Stomach (tissue), 9 donors: Measurements from ENCODE around the gene MAEA. TPM values are rescaled to one million over a fixed set of nuclear protein-coding genes. Genes with fewer than 3 reads are reported as not detected.
"Not testable (repeated sequence)": the region's sequence is repeated elsewhere in the genome, so short reads cannot be mapped to it uniquely, and the experiment has no call there.

Experiments
- DNase-seq, 2 donors: peaks; one replicate each; pipeline versions ENCODE4 v3.0.0 to v3.0.0-alpha.2; 2013 to 2019
- H3K27ac ChIP-seq, 5 donors: fragments of 200-600 bp in 4 of 5; sonication (generic) in 4 of 5; one replicate each; pipeline ENCODE4 v1.5.1; 2013 to 2019; ENCODE audit warnings: mild to moderate bottlenecking in 1 of 5, moderate library complexity in 1 of 5
- H3K27me3 ChIP-seq, 3 donors: fragments of 200-600 bp; sonication (generic); one replicate each; pipeline ENCODE4 v1.5.1; 2017 to 2019; ENCODE audit warnings: mixed run types in 1 of 3
- H3K36me3 ChIP-seq, 4 donors: fragments of 200-600 bp; sonication (generic); 1 replicate in 3 of 4; 2 replicates in 1 of 4; pipeline ENCODE4 v1.5.1; 2016 to 2019
- H3K4me1 ChIP-seq, 4 donors: fragments of 200-600 bp; sonication (generic); one replicate each; pipeline ENCODE4 v1.5.1; 2016 to 2019
- H3K4me3 ChIP-seq, 4 donors: fragments of 200-600 bp; sonication (generic) in 3 of 4; one replicate each; pipeline ENCODE4 v1.5.1; 2016 to 2019; ENCODE audit warnings: mild to moderate bottlenecking in 1 of 4
- H3K9me3 ChIP-seq, 4 donors: fragments of 200-600 bp; sonication (generic); one replicate each; pipeline ENCODE4 v1.5.1; 2016 to 2019
- EP300 ChIP-seq: sonication (generic); formaldehyde crosslinking; IDR thresholded peaks from one replicate; pipeline ENCODE4 v1.6.1; 2017; ENCODE audit warnings: antibody characterized with exemption
- POLR2A ChIP-seq, 4 donors: fragments of 450-650 bp; IDR thresholded peaks; one replicate each; pipeline ENCODE4 v1.6.1; 2016; ENCODE audit warnings: antibody characterized with exemption in 4 of 4, control low read depth in 2 of 4, mild to moderate bottlenecking in 1 of 4, moderate library complexity in 1 of 4
- POLR2AphosphoS5 ChIP-seq, 3 donors: sonication (generic); formaldehyde crosslinking; IDR thresholded peaks; one replicate each; pipeline ENCODE4 v1.6.1; 2016; ENCODE audit warnings: antibody characterized with exemption in 3 of 3
- WGBS, 5 donors: extraction: QIAGEN DNeasy Blood & Tissue Kit in 3 of 5; methylation state at CpG; one replicate each; pipeline versions ENCODE4 v1.1.5 to v1.1.7; 2013 to 2018; 5-methylcytosine and 5-hydroxymethylcytosine counted together
- intact Hi-C: fragments of 100-400 bp; cut with DNase I; formaldehyde crosslinking; loops from one replicate; pipeline ENCODE4 v1.15.1; 2023; ENCODE audit warnings: low total_unique reads
- polyA plus RNA-seq, 3 donors: library from polyadenylated mRNA; stranded (reverse); fragments of 200-250 nt; gene quantifications; one replicate each; pipeline ENCODE4 v1.2.3, GENCODE V29; 2013
- total RNA-seq, 5 donors: library from RNA; depleted of rRNA; stranded (reverse); fragments of >200 nt; gene quantifications; one replicate each; pipeline versions ENCODE4 v1.1.0 to v1.2.3, GENCODE V29; 2014 to 2016
- TF ChIP-seq, protein P1 (sequence below), 7 experiments: fragments of 450-650 bp in 4 of 7; fragments of 200-600 bp in 3 of 7; sonication (generic) in 3 of 7; IDR thresholded peaks; one replicate each; pipeline ENCODE4 v1.5.1; 2016 to 2019; ENCODE audit warnings: antibody characterized with exemption in 7 of 7, control low read depth in 2 of 7, mild to moderate bottlenecking in 1 of 7
- donor health status: healthy with polysubstance abuse.
- donor health status: Bipolar disorder and iron deficiency.
- donor health status: healthy.

Gene MAEA
- total and polyA plus RNA-seq, 8 donors = 34.0 to 295 (median 63.0) TPM

DNA sequence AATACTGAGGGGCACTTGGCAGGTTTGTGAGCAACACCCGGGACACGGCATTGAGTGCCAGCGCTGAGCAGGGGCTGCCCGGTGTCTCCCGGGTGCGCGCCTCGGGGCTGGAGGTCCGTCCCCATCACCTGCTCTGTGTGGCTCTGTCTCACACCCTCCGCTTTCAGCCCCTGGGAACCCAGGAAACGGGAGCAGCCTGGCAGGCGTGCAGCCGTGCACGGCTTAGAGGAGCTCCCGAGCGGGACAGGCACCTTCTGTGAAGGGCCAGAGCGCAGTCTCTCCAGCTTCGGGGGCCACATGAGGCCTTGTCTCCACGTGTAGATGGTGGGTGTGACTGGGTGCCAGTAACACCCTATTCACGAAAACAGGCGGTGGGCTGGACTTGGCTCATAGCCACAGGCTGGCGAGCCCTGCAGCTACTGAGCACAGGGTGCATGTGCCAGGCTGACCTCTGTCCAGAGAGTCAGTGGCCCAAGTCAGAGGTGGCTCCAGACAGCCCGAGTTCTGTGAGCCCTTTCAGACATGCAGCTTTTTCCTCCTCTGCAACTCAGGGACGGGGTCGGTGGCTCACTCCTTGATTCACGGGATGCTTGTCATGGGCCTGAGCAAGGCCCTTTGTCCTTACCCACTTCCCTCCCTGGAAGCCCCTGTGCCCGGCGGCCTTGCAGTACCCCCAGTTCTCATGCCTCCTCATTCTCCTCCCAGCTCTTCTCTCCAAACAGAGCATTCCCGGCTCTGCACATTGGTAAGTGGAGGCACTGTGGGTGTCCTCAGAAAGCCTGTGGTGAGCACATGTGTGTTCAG lies 80.8 kb downstream of the MAEA start:
- TF ChIP-seq EP300 (no peak), POLR2AphosphoS5 (IDR thresholded peaks at IDR 0.05) (no peak), POLR2A (IDR thresholded peaks at IDR 0.05) (no peak)
- TF ChIP-seq, protein P1, sequence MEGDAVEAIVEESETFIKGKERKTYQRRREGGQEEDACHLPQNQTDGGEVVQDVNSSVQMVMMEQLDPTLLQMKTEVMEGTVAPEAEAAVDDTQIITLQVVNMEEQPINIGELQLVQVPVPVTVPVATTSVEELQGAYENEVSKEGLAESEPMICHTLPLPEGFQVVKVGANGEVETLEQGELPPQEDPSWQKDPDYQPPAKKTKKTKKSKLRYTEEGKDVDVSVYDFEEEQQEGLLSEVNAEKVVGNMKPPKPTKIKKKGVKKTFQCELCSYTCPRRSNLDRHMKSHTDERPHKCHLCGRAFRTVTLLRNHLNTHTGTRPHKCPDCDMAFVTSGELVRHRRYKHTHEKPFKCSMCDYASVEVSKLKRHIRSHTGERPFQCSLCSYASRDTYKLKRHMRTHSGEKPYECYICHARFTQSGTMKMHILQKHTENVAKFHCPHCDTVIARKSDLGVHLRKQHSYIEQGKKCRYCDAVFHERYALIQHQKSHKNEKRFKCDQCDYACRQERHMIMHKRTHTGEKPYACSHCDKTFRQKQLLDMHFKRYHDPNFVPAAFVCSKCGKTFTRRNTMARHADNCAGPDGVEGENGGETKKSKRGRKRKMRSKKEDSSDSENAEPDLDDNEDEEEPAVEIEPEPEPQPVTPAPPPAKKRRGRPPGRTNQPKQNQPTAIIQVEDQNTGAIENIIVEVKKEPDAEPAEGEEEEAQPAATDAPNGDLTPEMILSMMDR (IDR thresholded peaks at IDR 0.05) = no peak
- Histone ChIP-seq H3K27me3 (no peaks in the 10 kb centered on the region), H3K36me3 (peaks cover 24 to 93% (median 84%) of the 10 kb centered on the region in 4 donors), H3K4me1 (peaks cover 0 to 10% (median 5%) of the 10 kb centered on the region in 4 donors), H3K9me3 (no peaks in the 10 kb centered on the region), H3K4me3 (no peak overlapping the region), H3K27ac (peak overlapping the region in 1 of 5 donors; percentile 7)
- 81 to 86% (median 83%) methylated on average over 24 to 29 of the region's 29 CpGs for WGBS, 5 donors
- intact Hi-C loops = no loop called here
- no peak for DNase-seq

GRCh38 chr4:1371176-1372165 lies 81.8 kb downstream of the MAEA start:
- no peak for TF ChIP-seq POLR2A (IDR thresholded peaks at IDR 0.05)
- TF ChIP-seq EP300 = no peak
- TF ChIP-seq POLR2AphosphoS5 (IDR thresholded peaks at IDR 0.05) = peak in 1 of 3 donors; percentile 33
- TF ChIP-seq, protein P1 (IDR thresholded peaks at IDR 0.05) = no peak
- peaks cover 0 to 10% (median 4%) of the 10 kb centered on the region in 4 donors for H3K4me1 ChIP-seq
- peak overlapping the region in 1 of 5 donors; percentile 7 for H3K27ac ChIP-seq
- no peak overlapping the region for H3K4me3 ChIP-seq
- intact Hi-C loops = no loop called here
- H3K9me3 ChIP-seq = no peaks in the 10 kb centered on the region
- H3K27me3 ChIP-seq = no peaks in the 10 kb centered on the region
- H3K36me3 ChIP-seq = peaks cover 29 to 93% (median 84%) of the 10 kb centered on the region in 4 donors
- peak in 1 of 2 donors; percentile 81 for DNase-seq
- 69 to 82% (median 71%) methylated on average over 28 of the region's 28 CpGs for WGBS, 5 donors

DNA sequence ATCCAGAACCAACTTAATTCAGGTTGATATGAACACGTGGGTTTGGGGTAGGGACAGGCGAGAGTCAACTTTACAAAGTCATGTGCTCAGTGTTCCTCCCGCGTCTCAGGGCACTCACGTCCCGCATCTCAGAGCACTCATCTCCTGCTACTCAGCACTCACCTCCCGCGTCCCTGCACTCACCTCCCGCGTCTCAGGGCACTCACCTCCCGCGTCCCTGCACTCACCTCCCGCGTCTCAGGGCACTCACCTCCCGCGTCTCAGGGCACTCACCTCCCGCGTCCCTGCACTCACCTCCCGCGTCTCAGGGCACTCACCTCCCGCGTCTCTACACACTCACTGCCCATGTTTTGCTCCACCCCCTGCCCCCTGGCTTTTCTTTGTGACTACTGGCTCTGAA lies 82.9 kb downstream of the MAEA start:
- H3K4me1 ChIP-seq, H3K27me3 ChIP-seq, H3K27ac ChIP-seq, intact Hi-C loops, H3K9me3 ChIP-seq, DNase-seq, H3K4me3 ChIP-seq: not testable (repeated sequence)
- peaks cover 23 to 93% (median 84%) of the 10 kb centered on the region in 4 donors for H3K36me3 ChIP-seq
- 73 to 92% (median 83%) methylated on average over 13 to 22 of the region's 22 CpGs for WGBS, 5 donors

DNA sequence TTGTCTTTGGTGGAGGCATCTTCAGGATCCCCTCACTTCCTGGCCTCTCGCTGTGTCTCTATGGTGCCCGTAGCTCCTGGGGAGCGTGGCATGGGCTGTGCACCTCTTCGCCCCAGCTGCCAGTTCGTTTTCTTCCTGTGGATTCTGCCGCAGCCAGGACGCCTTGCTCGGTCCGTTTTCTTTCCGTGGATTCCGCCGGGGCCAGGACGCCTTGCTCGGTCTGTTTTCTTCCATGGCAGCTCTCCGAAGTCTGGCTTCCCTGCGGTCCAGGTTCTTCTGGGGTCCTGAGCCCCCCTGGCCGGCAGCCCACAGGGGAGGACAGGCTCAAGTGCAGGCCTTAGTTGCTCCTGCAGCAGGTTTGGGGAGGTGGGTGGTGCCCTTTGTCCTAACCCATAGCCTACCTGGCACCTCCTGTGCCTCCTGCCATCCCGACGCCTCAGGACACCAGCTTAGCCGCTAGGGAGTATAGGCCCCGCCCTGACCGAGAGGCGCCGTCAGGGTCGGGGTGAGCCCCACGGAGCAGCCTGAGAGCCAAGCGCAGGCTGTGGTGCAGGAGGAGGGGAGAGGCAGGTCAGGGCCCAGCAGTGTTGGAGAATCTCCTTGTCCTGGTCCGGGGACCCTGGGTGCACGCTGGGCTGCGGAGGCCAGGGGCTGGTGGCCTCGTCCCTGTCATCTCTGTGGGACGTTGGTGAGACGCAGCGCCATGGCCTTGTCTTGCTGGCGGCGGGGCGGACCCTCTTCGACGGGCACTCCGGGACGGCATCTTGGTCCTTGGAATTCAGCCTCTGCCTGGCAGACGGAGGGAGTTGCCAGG lies 84.4 kb downstream of the MAEA start:
- Histone ChIP-seq H3K9me3 (no peaks in the 10 kb centered on the region), H3K27me3 (no peaks in the 10 kb centered on the region), H3K36me3 (peaks cover 19 to 91% (median 78%) of the 10 kb centered on the region in 4 donors), H3K27ac (no peak overlapping the region), H3K4me3 (no peak overlapping the region), H3K4me1 (peaks cover 0 to 10% (median 4%) of the 10 kb centered on the region in 4 donors)
- DNase-seq = no peak
- intact Hi-C loops = no loop called here
- 94 to 97% (median 96%) methylated on average over 15 to 42 of the region's 42 CpGs for WGBS, 5 donors
- TF ChIP-seq, protein P1 (IDR thresholded peaks at IDR 0.05) = no peak
- TF ChIP-seq POLR2AphosphoS5 (IDR thresholded peaks at IDR 0.05) (no peak), POLR2A (IDR thresholded peaks at IDR 0.05) (no peak), EP300 (no peak)
